SK-N-MC (cell line): Measurements from ENCODE around the gene PKNOX2.
A peak's percentile ranks its signal among the peaks of the same experiment; 100 is the strongest.

Experiments
- DNase-seq: peaks from one replicate; pipeline ENCODE4 v3.0.0-alpha.2; 2011; ENCODE audit warnings: low read depth, low spot score
- H3K27ac ChIP-seq: fragments of 200-600 bp; sonication (generic); 2 replicates; pipeline ENCODE4 v1.5.1; 2016; ENCODE audit warnings: mixed run types
- H3K36me3 ChIP-seq: fragments of 200-600 bp; sonication (generic); 2 replicates; pipeline ENCODE4 v1.6.1; 2017; ENCODE audit warnings: antibody characterized with exemption, low read length, mixed read lengths; ENCODE audit not compliant: insufficient read depth
- H3K4me3 ChIP-seq: fragments of 200-600 bp; sonication (generic); 2 replicates; pipeline ENCODE4 v1.5.1; 2016
- H3K9ac ChIP-seq: fragments of 200-600 bp; sonication (generic); 2 replicates; pipeline ENCODE4 v1.8.0; 2017; ENCODE audit warnings: mixed run types, mixed read lengths; ENCODE audit not compliant: insufficient read length
- H3K9me3 ChIP-seq: fragments of 200-600 bp; sonication (generic); 2 replicates; pipeline ENCODE4 v1.6.1; 2017; ENCODE audit warnings: low read depth, mild to moderate bottlenecking, antibody characterized with exemption, low read length, moderate library complexity, mixed read lengths
- EZH2 ChIP-seq: fragments of 200-600 bp; sonication (generic); IDR thresholded peaks from one replicate; pipeline ENCODE4 v1.6.1; 2017; ENCODE audit warnings: antibody characterized with exemption
- FOXP2 ChIP-seq: optimal IDR thresholded peaks from 2 replicates; pipeline ENCODE3; 2011; ENCODE audit warnings: mild to moderate bottlenecking, moderate library complexity; ENCODE audit not compliant: insufficient read depth; ENCODE audit errors: extremely low read length, control extremely low read depth
- POLR2AphosphoS5 ChIP-seq: IDR thresholded peaks from 2 replicates; pipeline ENCODE4 v1.6.1; 2012; ENCODE audit warnings: mild to moderate bottlenecking, low read depth, low read length, borderline replicate concordance

Gene PKNOX2

DNA sequence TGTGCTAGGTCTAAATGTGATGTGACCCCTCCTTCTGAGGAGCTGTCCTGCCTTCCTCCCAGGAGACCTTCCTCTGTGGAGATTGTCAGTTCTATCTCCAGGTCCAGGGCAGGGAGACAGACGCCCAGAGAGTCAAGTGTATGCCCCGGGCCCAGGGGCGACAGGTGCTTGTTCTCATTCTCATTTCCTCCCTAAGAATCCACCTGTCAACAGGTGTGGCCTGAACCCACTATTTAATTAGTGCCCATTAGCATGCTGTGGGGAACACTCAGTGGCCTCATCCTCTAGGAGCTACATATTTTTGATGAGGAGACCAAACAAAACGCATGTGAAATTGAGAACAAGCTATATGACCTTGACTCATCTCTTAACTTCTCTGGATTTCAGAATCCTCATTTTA is 9.5 kb downstream of the PKNOX2 start:
- Histone ChIP-seq H3K9ac (no peak overlapping the region), H3K36me3 (no peaks in the 10 kb centered on the region), H3K9me3 (no peaks in the 10 kb centered on the region), H3K27ac (no peak overlapping the region), H3K4me3 (no peak overlapping the region)
- TF ChIP-seq EZH2 (no peak), FOXP2 (no peak), POLR2AphosphoS5 (no peak)
- no peak for DNase-seq

DNA sequence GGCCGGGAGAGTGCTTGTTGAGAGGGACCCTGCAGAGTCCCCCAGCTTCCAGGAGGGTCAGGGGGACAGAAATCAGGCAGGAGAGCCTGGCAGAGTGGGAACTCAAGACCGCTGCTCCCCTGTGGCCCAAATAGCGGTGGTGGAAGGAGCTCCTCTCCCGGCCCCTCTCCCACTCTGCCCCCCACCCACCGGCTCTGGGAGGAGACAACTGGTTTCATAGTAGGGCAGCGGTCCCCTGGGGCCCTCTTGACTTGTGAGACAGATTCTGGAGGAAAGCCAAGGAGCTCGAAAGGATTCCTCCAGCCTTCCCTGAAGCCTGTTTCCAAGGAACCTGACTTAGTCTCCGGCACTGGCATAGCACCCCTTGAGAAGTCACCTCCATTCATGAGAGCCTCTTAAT is 10.1 kb downstream of the PKNOX2 start:
- Histone ChIP-seq H3K4me3 (no peak overlapping the region), H3K9ac (no peak overlapping the region), H3K27ac (peak overlapping the region; percentile 79), H3K9me3 (no peaks in the 10 kb centered on the region), H3K36me3 (no peaks in the 10 kb centered on the region)
- TF ChIP-seq POLR2AphosphoS5: no peak
- TF ChIP-seq FOXP2: no peak
- TF ChIP-seq EZH2: no peak
- no peak for DNase-seq

DNA sequence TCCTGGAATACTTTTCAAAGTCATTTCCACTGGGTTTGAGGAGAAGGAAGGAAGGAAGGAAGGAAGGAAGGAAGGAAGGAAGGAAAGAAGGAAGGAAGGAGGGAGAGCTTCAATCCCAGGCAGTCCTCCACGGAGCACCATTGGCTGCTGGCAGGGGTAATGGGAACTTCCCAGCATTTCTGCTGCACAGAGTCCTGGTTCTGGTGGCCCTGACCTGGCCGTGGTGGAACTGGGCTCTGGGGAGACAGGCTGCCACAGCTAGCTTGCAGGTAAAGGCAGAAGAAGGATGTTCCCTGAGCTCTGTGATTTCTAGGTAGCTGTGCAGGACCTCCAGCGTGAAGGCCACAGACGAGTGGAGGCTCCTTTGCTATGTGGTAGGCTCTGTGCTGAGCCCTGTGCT is 10.6 kb downstream of the PKNOX2 start:
- no peak overlapping the region; the same call in 1 of the 2 replicates for H3K4me3 ChIP-seq
- DNase-seq: no peak
- no peaks in the 10 kb centered on the region for H3K36me3 ChIP-seq
- peak overlapping the region; percentile 79 for H3K27ac ChIP-seq
- no peak overlapping the region for H3K9ac ChIP-seq
- no peak for TF ChIP-seq FOXP2
- TF ChIP-seq POLR2AphosphoS5: no peak
- TF ChIP-seq EZH2: no peak
- H3K9me3 ChIP-seq: no peaks in the 10 kb centered on the region

DNA sequence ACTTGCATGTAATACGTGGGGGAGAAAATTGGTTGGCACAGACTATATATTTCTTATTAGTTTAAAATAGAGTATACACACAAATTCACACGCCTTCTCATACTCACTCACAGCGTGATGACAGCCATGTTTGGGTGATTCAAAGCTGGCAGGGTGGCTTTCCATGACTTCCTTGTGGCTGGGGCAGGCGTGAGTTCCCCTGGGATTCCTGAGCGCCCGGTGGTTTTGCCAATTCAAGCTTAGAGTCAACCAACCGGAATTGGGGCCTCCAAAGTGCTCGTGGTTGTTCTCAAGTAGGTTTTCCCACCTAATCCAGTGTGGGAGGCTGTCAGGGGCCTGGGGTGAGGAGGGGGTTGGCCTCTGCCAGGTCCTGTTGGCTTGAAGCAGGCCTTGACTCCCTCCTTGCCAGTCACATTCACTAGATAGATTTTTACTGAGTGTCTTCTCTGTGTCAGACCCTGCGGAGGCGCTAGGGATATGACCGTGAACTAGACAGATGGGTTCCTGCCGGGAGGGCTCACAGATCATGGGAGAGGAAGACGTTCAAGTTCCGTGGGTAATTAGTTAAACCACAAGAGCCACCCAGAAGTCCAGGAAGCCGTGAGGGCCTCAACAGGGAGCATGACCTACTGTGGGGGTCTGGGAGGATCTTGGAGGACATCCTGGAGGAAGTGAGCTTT is 11.5 kb downstream of the PKNOX2 start:
- DNase-seq: no peak
- TF ChIP-seq FOXP2 (no peak), POLR2AphosphoS5 (no peak), EZH2 (no peak)
- Histone ChIP-seq H3K36me3 (no peaks in the 10 kb centered on the region), H3K4me3 (peak overlapping the region; percentile 18), H3K9me3 (no peaks in the 10 kb centered on the region), H3K27ac (peak overlapping the region; percentile 79), H3K9ac (no peak overlapping the region)

DNA sequence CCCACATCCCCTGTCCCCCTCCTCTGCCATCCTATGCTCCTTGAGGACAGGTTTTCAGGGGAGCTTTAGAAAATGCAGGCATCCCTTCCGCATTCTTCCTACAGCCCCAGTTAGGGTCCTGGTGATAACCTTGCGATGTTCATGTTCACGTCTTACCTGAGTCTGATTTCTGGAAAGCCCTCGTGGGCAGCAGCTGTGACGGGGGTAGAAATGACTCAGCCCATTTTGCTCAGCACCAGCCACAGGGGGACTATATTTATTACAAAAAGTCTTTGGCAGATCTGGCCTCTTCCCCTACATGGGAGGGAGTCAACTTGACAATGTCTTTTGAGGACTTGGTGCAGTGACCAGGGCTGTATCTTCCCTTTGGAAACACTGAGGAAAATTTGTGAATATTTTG is 12.3 kb downstream of the PKNOX2 start:
- no peak for DNase-seq
- Histone ChIP-seq H3K27ac (peak overlapping the region; percentile 70), H3K4me3 (peak overlapping the region; percentile 20; the same call in 1 of the 2 replicates), H3K36me3 (no peaks in the 10 kb centered on the region), H3K9ac (no peak overlapping the region), H3K9me3 (no peaks in the 10 kb centered on the region)
- TF ChIP-seq POLR2AphosphoS5 (no peak), EZH2 (no peak), FOXP2 (no peak)

DNA sequence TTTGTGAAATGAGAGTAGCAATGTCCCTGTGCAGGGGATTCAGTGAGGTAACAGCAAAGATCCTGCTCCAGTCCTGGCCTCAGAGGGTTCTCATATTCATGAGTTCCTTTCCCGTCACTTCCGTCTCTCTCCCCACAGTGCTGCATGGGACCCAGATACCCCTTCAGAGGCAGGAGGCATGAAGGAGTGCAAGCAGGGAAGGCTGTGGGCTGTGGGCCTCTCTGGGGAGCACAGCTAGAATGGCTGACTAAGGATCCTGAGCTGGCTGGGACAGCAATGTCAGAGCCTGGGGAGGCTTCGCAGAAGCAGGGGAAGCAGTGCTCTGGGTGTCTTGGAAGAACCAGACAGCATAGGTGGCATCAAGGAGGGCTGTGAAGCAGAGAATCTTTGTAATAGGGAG is 13.0 kb downstream of the PKNOX2 start:
- Histone ChIP-seq H3K36me3 (no peaks in the 10 kb centered on the region), H3K9ac (peak overlapping the region; percentile 17), H3K9me3 (no peaks in the 10 kb centered on the region), H3K27ac (peak overlapping the region; percentile 70), H3K4me3 (peak overlapping the region; percentile 20)
- TF ChIP-seq EZH2 (no peak), FOXP2 (no peak), POLR2AphosphoS5 (no peak)
- no peak for DNase-seq

DNA sequence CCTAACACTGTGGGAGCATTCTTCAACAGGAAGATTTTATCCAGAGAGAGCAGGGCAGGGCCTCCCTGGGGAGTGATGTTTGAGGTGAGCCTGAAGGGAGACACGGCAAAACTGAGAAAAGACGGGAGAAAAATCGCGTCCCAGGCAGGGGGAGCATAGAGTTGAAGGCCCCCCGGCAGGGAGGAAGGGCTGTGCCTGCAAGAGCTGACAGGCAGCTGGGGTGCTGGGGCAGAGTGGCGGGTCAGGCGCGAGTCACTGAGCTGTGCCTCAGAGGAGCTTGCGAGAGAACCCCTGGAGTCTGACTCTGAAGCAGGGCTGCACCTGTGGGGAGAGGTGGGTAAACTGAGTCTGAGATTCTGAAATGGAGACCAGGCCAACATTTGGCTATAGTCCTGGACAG is 14.8 kb downstream of the PKNOX2 start:
- TF ChIP-seq POLR2AphosphoS5 (no peak), EZH2 (no peak), FOXP2 (no peak)
- no peak overlapping the region for H3K4me3 ChIP-seq
- no peak overlapping the region for H3K27ac ChIP-seq
- no peaks in the 10 kb centered on the region for H3K36me3 ChIP-seq
- no peaks in the 10 kb centered on the region for H3K9me3 ChIP-seq
- no peak for DNase-seq
- no peak overlapping the region for H3K9ac ChIP-seq

DNA sequence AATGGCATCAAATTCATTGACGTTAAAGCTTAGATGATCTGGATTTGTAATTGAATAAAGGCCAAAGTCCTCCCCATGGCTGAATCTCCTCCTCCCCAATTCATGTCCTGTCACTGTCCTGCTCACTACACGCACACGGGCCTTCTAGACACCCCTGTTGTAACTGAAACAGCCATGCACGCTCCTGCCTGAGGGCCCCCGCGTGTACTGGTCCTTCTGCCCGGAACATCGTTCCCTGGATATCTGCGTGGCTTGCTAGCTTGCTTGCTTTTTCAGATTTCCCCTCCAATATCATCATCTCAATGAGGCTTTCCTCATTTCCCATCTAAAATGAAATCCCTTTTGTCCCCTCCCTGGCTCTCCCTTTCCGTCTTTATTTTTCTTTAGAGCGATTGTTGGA is 15.3 kb downstream of the PKNOX2 start:
- Histone ChIP-seq H3K36me3 (no peaks in the 10 kb centered on the region), H3K27ac (peak overlapping the region; percentile 33), H3K9me3 (no peaks in the 10 kb centered on the region), H3K9ac (no peak overlapping the region), H3K4me3 (no peak overlapping the region)
- no peak for DNase-seq
- TF ChIP-seq FOXP2 (no peak), EZH2 (no peak), POLR2AphosphoS5 (no peak)

DNA sequence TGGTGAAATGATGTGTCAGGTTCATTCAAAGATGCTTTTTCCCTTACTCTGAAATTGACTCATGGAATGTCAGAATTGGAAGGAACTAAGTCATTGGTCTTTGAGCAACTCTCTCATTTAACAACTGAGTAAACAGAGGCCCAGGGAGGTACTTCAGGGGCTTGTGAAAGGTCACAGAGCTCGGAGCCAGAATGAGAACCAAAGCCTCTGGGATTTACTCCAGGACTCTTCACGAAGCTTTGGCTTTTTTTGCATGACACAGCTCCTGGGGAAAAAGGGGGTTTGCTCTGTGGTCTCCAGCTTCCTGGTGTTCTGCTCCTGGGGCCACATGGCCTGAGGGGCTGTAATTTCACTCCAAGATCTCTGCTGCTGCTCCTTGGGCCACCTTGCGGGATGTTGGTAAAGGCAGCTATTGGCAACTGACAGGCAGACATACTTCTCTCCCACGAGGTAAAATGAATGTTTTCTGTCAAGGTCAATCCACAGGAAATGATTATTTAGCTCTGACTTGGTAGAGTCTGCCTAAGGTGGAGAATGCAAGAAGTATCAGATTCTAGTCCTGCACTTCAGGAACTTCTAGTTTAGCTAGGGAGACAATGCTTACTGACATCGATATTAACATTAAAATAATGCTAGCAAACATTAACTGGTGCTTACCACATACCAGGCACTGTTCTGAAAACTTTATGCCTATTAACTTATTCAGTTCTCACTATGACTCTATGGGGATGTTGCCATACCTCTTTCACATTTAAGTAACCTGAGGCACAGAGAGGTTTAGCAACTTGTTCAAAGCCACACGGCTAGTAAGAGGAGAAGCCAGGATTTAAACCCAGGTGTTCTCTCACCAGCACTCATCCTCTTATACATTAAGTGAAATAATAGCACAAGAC is 16.1 kb downstream of the PKNOX2 start:
- Histone ChIP-seq H3K4me3 (no peak overlapping the region), H3K9me3 (no peaks in the 10 kb centered on the region), H3K36me3 (no peaks in the 10 kb centered on the region), H3K27ac (peak overlapping the region; percentile 33), H3K9ac (no peak overlapping the region)
- TF ChIP-seq FOXP2: no peak
- no peak for TF ChIP-seq EZH2
- TF ChIP-seq POLR2AphosphoS5: no peak
- no peak for DNase-seq
